ENCODE results near the gene CELA3B.

DNA sequence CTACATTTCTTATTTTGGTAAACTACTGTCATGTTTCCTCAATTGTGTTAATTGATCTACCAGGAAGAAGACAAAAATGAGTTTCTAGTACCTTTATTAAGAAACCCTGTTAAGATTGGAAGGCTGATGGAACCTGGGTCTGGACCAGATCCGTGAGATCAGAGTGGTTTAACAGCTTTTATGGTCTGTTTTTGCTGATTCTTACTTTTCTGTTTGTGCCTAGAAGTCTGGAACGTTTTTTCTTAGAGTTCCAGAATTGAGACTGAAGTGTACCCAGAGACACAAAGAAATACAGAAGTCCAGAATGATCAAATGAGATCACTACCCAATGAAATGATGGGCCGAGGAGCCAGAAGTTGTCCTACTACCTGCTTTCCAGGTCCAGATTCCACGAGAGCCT, 53.2 kb downstream of the CELA3B start:
- no peak for TF ChIP-seq POLR2AphosphoS5 (IDR thresholded peaks at IDR 0.05; ENCODE audit: low read depth, low read length)
- TF ChIP-seq POLR2A (IDR thresholded peaks at IDR 0.05; ENCODE audit: low read depth, low read length) = no peak

Measured in GM12892 (cell line).